GM19324 (cell line): Measurements from ENCODE around the gene SPRYD4.

ENCODE experiments used
- ATAC-seq: cut with Tn5 transposase; IDR thresholded peaks from one replicate; pipeline ENCODE4 v1.9.1; 2021; ENCODE audit warnings: mild to moderate bottlenecking, moderate library complexity; ENCODE audit not compliant: unreplicated experiment, low FRiP score

The SPRYD4 gene

DNA sequence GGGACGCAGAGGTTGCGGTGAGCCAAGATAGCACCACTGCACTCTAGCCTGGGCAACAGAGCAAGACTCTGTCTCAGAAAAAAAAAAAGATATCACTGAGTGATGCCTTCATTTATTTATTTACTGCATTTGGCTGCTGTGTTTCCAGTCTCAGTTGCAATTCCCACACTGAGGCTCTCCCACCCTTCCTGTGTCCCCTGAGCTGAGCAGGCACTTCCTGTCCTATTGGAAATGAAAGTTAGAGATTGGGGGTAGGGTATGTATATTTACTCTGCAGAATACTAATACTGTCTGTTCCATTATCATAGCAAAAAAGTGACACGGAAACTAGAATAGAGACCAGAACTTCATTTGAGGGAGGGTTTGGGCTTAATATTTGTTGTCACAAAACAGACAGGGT lies 51.7 kb downstream of the SPRYD4 start:
- ATAC-seq, result no peak

DNA sequence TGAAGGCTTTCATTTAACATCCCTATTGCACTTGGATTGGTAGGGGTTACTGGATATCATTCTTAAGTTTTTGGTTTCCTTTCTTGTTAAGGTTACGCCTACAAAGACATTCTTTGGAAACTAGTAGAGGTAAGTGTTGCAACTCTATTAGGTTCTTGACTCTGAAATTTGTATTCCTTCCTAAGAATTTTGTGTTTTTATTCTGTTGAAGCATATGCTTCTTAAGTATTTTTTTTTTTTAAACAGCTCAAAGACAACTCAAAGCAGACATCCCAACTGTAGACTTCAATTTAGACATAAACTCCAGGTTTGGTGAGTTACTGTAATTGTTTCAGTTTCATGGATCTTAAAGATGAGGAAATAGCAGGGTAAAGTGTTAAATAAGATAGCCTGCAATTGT lies 52.1 kb downstream of the SPRYD4 start:
- ATAC-seq, result no peak

DNA sequence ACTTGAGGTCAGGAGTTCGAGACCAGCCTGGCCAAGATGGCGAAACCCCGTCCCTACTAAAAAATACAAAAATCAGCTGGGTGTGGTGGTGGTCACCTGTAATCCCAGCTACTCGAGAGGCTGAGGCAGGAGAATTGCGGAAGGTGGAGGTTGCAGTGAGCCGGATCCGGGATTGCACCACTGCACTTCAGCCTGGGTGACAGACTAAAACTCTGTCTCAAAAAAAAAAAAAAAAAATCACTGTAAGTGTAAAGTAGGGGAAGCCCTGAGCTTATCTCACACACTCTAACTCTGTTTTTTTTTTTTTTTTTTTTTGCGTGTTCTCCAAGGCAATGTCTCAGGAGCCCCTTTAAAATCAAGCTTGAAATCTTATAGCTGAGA lies 52.8 kb downstream of the SPRYD4 start:
- no peak for ATAC-seq

- no peak for ATAC-seq
These were observed 53.4 kb downstream of the SPRYD4 start, which contains the start of gene RBMS2 for GRCh38 chr12:56521590-56522371. TSS of gene RBMS2 (plus strand) at chr12:56521820. CDS start at chr12:56522024, 204 bp downstream.

GRCh38 chr12:56522411-56523193 lies 54.2 kb downstream of the SPRYD4 start:
- ATAC-seq, result no peak

GRCh38 chr12:56528846-56529245 lies 60.5 kb downstream of the SPRYD4 start:
- no peak for ATAC-seq
